ENCODE data around the gene MMP19.

DNA sequence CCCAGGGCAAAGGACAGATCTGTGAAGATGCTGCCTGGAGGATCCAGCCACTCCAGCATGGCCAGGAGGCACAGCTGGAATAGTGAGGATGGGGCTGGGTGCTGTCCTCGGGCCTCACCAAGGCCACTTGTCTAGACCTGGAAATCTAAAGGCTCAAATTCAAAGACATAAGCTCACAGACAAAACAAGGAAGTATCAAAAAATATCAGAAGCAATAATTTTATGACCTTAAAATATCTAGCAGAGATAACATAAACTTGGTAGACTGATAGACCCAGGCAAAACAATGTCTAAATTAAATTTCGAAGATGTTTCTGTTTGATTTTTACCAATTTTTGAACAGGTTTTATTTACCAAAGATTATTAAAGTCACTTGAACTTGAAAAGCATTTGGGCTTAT lies 22.6 kb upstream of the MMP19 start:
- no peak for TF ChIP-seq POLR2A (IDR thresholded peaks at IDR 0.05)
- TF ChIP-seq CTCF (IDR thresholded peaks at IDR 0.05): no peak
